Lower leg skin (tissue), 4 donors: Measurements from ENCODE around the gene GGT6. TPM values are rescaled to one million over a fixed set of nuclear protein-coding genes. Genes with fewer than 3 reads are reported as not detected.

Experiments used
- DNase-seq, 2 donors: peaks; one replicate each; pipeline ENCODE4 v3.0.0-alpha.2; 2019; ENCODE audit warnings: low spot score in 2 of 2
- H3K4me3 ChIP-seq: fragments of 200-600 bp; sonication (generic); 2 replicates; pipeline ENCODE4 v1.5.1; 2017; ENCODE audit warnings: mild to moderate bottlenecking, low read depth; ENCODE audit not compliant: poor library complexity, severe bottlenecking
- CTCF ChIP-seq, 3 donors: fragments of 450-650 bp; IDR thresholded peaks; one replicate each; pipeline ENCODE4 v1.5.1; 2016; ENCODE audit warnings: antibody characterized with exemption in 3 of 3, mild to moderate bottlenecking in 3 of 3, moderate library complexity in 2 of 3
- POLR2A ChIP-seq, 2 donors: fragments of 450-650 bp; IDR thresholded peaks; one replicate each; pipeline ENCODE4 v1.6.1; 2016 to 2017; ENCODE audit warnings: antibody characterized with exemption in 2 of 2, mild to moderate bottlenecking in 1 of 2, moderate library complexity in 1 of 2
- WGBS, 2 donors: methylation state at CpG; one replicate each; pipeline ENCODE4 v1.1.5; 2018; 5-methylcytosine and 5-hydroxymethylcytosine counted together
- intact Hi-C: fragments of 100-400 bp; cut with DNase I; formaldehyde crosslinking; loops from one replicate; pipeline ENCODE4 v1.15.0; 2023; ENCODE audit warnings: low total_unique reads
- total RNA-seq, 4 donors: library from RNA; depleted of rRNA; stranded (reverse); fragments of >200 nt; gene quantifications; one replicate each; pipeline ENCODE4 v1.1.0, GENCODE V29; 2016

Gene GGT6
- total RNA-seq, 4 donors from 2014 or later: 133 to 232 (median 184) TPM

DNA sequence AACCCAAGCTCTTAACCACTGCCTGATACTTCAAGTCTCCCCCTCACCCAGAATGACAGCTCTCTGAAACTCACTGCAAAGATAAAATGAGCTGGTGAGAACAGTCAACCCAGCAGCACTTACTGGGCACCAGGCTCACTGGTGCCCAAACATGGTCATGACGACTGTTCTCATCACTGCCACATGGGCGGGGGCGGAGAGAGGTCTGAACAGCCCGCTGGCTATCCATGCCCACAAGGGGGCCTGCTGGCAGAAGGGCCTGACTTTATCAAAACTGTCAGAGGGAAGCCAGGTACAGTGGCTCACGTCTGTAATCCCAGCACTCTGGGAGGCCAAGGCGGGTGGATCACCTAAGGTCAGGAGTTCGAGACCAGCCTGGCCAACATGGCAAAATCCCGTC, 9.2 kb downstream of the GGT6 start:
- H3K4me3 ChIP-seq: no peak overlapping the region
- intact Hi-C loops: no loop called here
- TF ChIP-seq CTCF (IDR thresholded peaks at IDR 0.05) (no peak), POLR2A (IDR thresholded peaks at IDR 0.05) (no peak)
- no peak for DNase-seq
- WGBS, 2 donors: 91 to 92% methylated on average over 8 of the region's 8 CpGs

- intact Hi-C loops: no loop called here
- WGBS, 2 donors: 88 to 95% methylated on average over 16 of the region's 16 CpGs
- no peak overlapping the region for H3K4me3 ChIP-seq
- DNase-seq: no peak
- TF ChIP-seq CTCF (IDR thresholded peaks at IDR 0.05) (no peak), POLR2A (IDR thresholded peaks at IDR 0.05) (no peak)
Measured at GRCh38 chr17:4550534-4551039, 9.8 kb downstream of the GGT6 start.

DNA sequence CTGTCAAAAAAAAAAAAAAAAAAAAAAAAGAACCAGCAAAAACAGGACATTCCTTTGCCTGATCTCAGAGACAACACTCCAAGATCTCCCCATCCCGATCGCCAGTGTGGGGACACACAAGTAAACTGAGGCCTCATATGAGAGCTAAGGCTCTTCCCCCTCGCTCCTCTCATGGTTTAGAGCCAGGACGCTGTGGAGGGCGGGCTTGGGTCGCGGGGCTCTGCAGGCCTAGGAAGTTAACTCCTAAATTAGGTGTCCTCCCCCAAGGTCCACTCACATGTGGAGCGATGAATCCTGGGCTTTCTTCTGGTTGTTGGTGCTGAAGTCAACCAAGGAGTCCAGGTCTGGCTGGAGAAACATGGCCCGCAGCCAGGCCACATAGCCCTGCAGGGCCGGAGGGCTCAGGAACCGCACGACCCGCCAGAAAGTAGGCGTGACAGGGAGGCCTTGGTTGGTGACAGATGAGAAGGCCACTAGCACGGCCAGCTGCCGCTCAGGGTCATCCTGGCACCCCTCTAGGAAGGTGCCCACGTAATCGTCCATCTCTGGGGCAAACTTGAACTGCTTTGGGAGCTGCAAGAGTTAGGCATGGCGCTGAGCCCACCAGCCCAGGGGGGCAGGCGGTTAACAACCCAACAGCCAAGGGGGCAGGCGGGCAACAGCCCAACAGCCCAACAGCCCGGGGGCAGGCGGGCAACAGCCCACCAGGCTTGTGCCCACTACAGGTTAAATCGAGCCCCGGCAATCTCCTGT, 10.4 kb downstream of the GGT6 start:
- 84 to 88% methylated on average over 17 to 25 of the region's 25 CpGs for WGBS, 2 donors
- no peak for TF ChIP-seq POLR2A (IDR thresholded peaks at IDR 0.05)
- no peak for TF ChIP-seq CTCF (IDR thresholded peaks at IDR 0.05)
- peak in 1 of 2 donors; percentile 82 for DNase-seq
- no peak overlapping the region for H3K4me3 ChIP-seq
- intact Hi-C loops: no loop called here

GRCh38 chr17:4548721-4549531, 11.5 kb downstream of the GGT6 start:
- no peak for DNase-seq
- intact Hi-C loops: no loop called here
- no peak overlapping the region for H3K4me3 ChIP-seq
- TF ChIP-seq POLR2A (IDR thresholded peaks at IDR 0.05) (no peak), CTCF (IDR thresholded peaks at IDR 0.05) (no peak)
- WGBS, 2 donors: 80 to 82% methylated on average over 24 of the region's 24 CpGs

DNA sequence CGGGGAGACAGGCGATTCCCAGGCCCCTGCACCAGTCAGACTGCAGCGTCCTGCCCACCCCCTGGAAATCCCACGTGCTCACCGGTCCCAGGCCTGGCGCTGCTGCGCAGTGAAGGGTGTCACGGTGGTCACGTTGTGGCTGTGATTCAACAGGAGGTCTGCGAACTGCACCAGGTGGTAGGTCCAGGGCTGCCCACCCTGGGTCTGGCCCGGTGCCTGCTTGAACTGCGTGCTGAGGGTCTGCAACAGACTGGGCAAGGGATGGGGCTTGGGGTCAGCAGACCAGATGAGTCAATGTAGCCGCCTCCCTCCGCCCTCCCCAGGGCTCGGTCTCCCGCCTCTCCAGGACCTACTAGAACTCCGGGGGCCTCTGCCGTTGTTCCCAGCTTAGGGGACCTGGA, 12.3 kb downstream of the GGT6 start:
- WGBS, 2 donors: 95 to 96% methylated on average over 17 of the region's 18 CpGs
- intact Hi-C loops: no loop called here
- TF ChIP-seq CTCF (IDR thresholded peaks at IDR 0.05) (no peak), POLR2A (IDR thresholded peaks at IDR 0.05) (no peak)

More for the DNA sequence above, 12.3 kb downstream of the GGT6 start:
- no peak overlapping the region for H3K4me3 ChIP-seq
- peak in 1 of 2 donors; percentile 84 for DNase-seq
